Natural killer cell (primary cell): ENCODE data around the gene AKAP13. TPM values are rescaled to one million over a fixed set of nuclear protein-coding genes. Genes with fewer than 3 reads are reported as not detected.
A peak's percentile ranks its signal among the peaks of the same experiment; 100 is the strongest.

Source experiments
- ATAC-seq, 3 donors: fragments of 150-1000 bp in 2 of 3; fragments of 200-7000 bp in 1 of 3; cut with Tn5 transposase; 1 replicate in 1 of 3; 2 replicates in 2 of 3; pipeline ENCODE4 v1.10.0; 2021; ENCODE audit warnings: mild to moderate bottlenecking in 2 of 3, moderate library complexity in 2 of 3
- DNase-seq, 2 donors: peaks; one replicate each; pipeline versions ENCODE4 v3.0.0 to v3.0.0-alpha.2; 2013 to 2021; ENCODE audit warnings: mixed read lengths in 1 of 2
- H3K27ac ChIP-seq: one replicate; pipeline ENCODE4 v1.5.1; 2013; ENCODE audit warnings: mild to moderate bottlenecking, low read length
- H3K27me3 ChIP-seq: one replicate; pipeline ENCODE4 v1.6.1; 2013; ENCODE audit warnings: low read length; ENCODE audit not compliant: control insufficient read depth, insufficient read depth
- H3K36me3 ChIP-seq: one replicate; pipeline ENCODE4 v1.6.1; 2013; ENCODE audit warnings: low read length; ENCODE audit not compliant: control insufficient read depth, insufficient read depth
- H3K4me1 ChIP-seq: one replicate; pipeline ENCODE4 v1.6.1; 2013; ENCODE audit warnings: low read length; ENCODE audit not compliant: control insufficient read depth, insufficient read depth
- H3K4me3 ChIP-seq: one replicate; pipeline ENCODE4 v1.5.1; 2013; ENCODE audit warnings: low read length
- H3K9me3 ChIP-seq: one replicate; pipeline ENCODE4 v1.6.1; 2013; ENCODE audit warnings: low read length; ENCODE audit not compliant: control insufficient read depth, insufficient read depth
- H3K27ac Mint-ChIP-seq, 2 donors: one replicate each; pipeline ENCODE4 v1.8.0; 2022; ENCODE audit warnings: mild to moderate bottlenecking in 2 of 2, mixed read lengths in 2 of 2, moderate library complexity in 1 of 2
- H3K27me3 Mint-ChIP-seq, 2 donors: one replicate each; pipeline ENCODE4 v1.8.0; 2022; ENCODE audit warnings: low read depth in 2 of 2, mixed read lengths in 2 of 2
- H3K36me3 Mint-ChIP-seq: one replicate; pipeline ENCODE4 v1.8.0; 2022; ENCODE audit warnings: mixed read lengths
- H3K4me1 Mint-ChIP-seq, 2 donors: one replicate each; pipeline ENCODE4 v1.8.0; 2022; ENCODE audit warnings: mixed read lengths in 2 of 2
- H3K4me3 Mint-ChIP-seq: one replicate; pipeline ENCODE4 v1.8.0; 2022; ENCODE audit warnings: mild to moderate bottlenecking, moderate library complexity, mixed read lengths
- H3K9me3 Mint-ChIP-seq, 2 donors: one replicate each; pipeline ENCODE4 v1.8.0; 2022; ENCODE audit warnings: mixed read lengths in 2 of 2
- WGBS: methylation state at CpG from one replicate; pipeline ENCODE4 v1.1.7; 2013; ENCODE audit warnings: missing lambda C conversion rate; ENCODE audit not compliant: insufficient coverage; 5-methylcytosine and 5-hydroxymethylcytosine counted together
- intact Hi-C: fragments of 100-400 bp; cut with micrococcal nuclease; formaldehyde crosslinking; loops from one replicate; pipeline ENCODE4 v1.14.2; 2022
- total RNA-seq, 4 donors: library from RNA; stranded (reverse); fragments of 120-200 nt in 1 of 4; gene quantifications; one replicate each; pipeline versions ENCODE4 v1.2.3 to v1.2.4, GENCODE V29; 2013 to 2022
- TF ChIP-seq, protein P1 (sequence below): fragments of 200-600 bp; IDR thresholded peaks from one replicate; pipeline ENCODE4 v1.8.0; 2022; ENCODE audit warnings: antibody characterized with exemption

AKAP13 gene
- total RNA-seq, 3 donors from 2014 or later (not counting 1 experiment from before 2014, with no cell fraction given): 573 to 661 (median 647) TPM

DNA sequence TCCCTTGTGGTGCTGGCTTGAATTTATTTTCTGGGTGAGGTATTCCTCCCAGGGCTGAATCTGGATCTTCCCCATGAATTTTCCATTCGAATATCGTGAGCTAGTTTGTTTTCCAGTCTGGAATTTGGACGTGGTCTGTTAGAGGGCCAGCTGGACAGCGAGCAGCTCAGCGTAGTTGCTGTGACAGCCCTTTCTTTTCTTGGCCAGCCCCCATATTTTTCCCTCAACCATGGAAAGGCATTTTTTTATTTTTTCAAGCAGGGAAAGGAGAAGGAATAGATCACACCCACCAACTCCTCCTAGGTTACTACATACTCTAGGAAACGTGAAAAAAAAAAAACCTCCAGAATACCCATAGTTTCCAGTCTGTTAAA is 262.3 kb downstream of the AKAP13 start:
- DNase-seq (no peak), ATAC-seq (no peak)
- H3K4me1 ChIP-seq: peaks cover 27% of the 10 kb centered on the region
- H3K36me3 Mint-ChIP-seq: peaks cover 17% of the 10 kb centered on the region
- H3K27ac Mint-ChIP-seq: peak overlapping the region in 1 of 2 donors; percentile 77
- H3K27me3 Mint-ChIP-seq: no peaks in the 10 kb centered on the region
- H3K27ac ChIP-seq: no peak overlapping the region
- TF ChIP-seq, protein P1, sequence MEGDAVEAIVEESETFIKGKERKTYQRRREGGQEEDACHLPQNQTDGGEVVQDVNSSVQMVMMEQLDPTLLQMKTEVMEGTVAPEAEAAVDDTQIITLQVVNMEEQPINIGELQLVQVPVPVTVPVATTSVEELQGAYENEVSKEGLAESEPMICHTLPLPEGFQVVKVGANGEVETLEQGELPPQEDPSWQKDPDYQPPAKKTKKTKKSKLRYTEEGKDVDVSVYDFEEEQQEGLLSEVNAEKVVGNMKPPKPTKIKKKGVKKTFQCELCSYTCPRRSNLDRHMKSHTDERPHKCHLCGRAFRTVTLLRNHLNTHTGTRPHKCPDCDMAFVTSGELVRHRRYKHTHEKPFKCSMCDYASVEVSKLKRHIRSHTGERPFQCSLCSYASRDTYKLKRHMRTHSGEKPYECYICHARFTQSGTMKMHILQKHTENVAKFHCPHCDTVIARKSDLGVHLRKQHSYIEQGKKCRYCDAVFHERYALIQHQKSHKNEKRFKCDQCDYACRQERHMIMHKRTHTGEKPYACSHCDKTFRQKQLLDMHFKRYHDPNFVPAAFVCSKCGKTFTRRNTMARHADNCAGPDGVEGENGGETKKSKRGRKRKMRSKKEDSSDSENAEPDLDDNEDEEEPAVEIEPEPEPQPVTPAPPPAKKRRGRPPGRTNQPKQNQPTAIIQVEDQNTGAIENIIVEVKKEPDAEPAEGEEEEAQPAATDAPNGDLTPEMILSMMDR: no peak
- no peak overlapping the region for H3K4me3 Mint-ChIP-seq
- H3K4me3 ChIP-seq: no peak overlapping the region
- H3K9me3 ChIP-seq: no peaks in the 10 kb centered on the region
- intact Hi-C loops: no loop called here
- peaks cover 0 to 3% of the 10 kb centered on the region in 2 donors for H3K9me3 Mint-ChIP-seq
- peaks cover 37 to 42% of the 10 kb centered on the region in 2 donors for H3K4me1 Mint-ChIP-seq
- H3K36me3 ChIP-seq: peaks cover 15% of the 10 kb centered on the region
- 100% methylated on average over 5 of the region's 6 CpGs for WGBS
- no peaks in the 10 kb centered on the region for H3K27me3 ChIP-seq

DNA sequence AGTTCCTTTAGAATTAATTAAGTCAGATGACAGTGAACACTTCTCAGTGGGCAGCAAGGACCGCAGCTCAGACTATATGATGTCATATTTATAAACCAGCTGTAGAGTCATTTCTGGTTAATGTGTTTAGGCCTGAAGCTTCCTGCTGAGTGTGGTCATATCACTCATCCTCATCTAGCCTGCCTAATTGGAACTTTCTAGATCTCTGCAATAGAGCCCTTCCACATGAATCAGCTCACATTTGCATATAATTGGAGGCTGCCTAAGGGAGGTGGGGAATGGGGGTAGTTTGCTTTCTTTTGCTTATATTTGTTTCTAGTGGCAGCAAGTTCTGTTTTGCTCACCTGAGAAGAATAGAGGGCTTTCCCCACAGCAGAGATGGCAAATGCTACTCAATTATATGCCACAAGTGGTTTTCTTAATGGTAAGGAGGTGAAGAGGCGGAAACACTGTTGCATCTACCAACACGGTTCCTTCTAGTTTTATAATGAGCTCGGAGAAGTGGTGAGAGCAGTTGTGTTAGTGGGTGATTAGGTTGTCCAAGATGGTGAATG is 266.2 kb downstream of the AKAP13 start:
- H3K27ac ChIP-seq: peak overlapping the region; percentile 85
- intact Hi-C loops: loop anchor here (1.0 to 5.0 kb wide), 7 partner anchors 21 to 104 kb away; no protein-coding TSS in a partner anchor
- TF ChIP-seq, protein P1: no peak
- DNase-seq (peak; percentile 50 to 82), ATAC-seq (peak; percentile 71 to 88 (median 83))
- 35% methylated on average over 4 of the region's 4 CpGs for WGBS
- no peaks in the 10 kb centered on the region for H3K27me3 ChIP-seq
- Mint-ChIP-seq H3K27me3 (no peaks in the 10 kb centered on the region), H3K4me3 (peak overlapping the region; percentile 79), H3K4me1 (peaks cover 46 to 48% of the 10 kb centered on the region in 2 donors), H3K27ac (peak overlapping the region; percentile 91 to 94), H3K36me3 (peaks cover 10% of the 10 kb centered on the region), H3K9me3 (peaks cover 3% of the 10 kb centered on the region in 2 donors)
- no peaks in the 10 kb centered on the region for H3K9me3 ChIP-seq
- H3K36me3 ChIP-seq: peaks cover 9% of the 10 kb centered on the region
- H3K4me1 ChIP-seq: peaks cover 44% of the 10 kb centered on the region
- no peak overlapping the region for H3K4me3 ChIP-seq

DNA sequence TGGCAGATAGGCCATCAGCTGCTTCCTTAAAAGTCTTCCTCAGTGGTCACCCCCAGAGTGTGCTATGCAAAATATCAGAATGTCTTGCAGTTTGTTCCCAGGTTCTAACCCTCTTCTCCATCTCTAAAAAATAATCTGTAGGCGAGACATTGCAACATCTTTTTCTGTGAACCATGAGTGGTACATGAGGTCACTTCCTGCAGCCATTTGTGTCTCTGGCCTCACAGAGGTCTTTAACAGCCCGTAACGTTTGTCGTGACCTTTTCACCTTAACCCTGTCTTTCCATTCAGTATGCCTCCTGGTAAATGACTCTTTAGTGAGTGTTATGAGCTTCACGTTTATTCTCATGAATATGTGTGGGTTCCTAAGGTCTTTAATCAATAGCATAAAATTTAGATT is 269.0 kb downstream of the AKAP13 start:
- WGBS: 8% methylated on average over 4 of the region's 5 CpGs
- ATAC-seq: peak; percentile 36 to 59 (median 43)
- H3K27ac ChIP-seq: peak overlapping the region; percentile 94

More for the DNA sequence above, 269.0 kb downstream of the AKAP13 start:
- H3K9me3 ChIP-seq: no peaks in the 10 kb centered on the region
- H3K9me3 Mint-ChIP-seq: peaks cover 3% of the 10 kb centered on the region in 2 donors
- peak overlapping the region; percentile 57 for H3K4me3 Mint-ChIP-seq
- peaks cover 44% of the 10 kb centered on the region for H3K4me1 ChIP-seq
- no peaks in the 10 kb centered on the region for H3K27me3 ChIP-seq
- no peaks in the 10 kb centered on the region for H3K36me3 Mint-ChIP-seq
- peak overlapping the region; percentile 94 to 99 for H3K27ac Mint-ChIP-seq
- no peak overlapping the region for H3K4me3 ChIP-seq
- intact Hi-C loops: loop anchor here (1.0 to 5.0 kb wide), 2 partner anchors 42 to 67 kb away; no protein-coding TSS in a partner anchor
- peaks cover 31 to 51% of the 10 kb centered on the region in 2 donors for H3K4me1 Mint-ChIP-seq
- H3K27me3 Mint-ChIP-seq: no peaks in the 10 kb centered on the region
- TF ChIP-seq, protein P1: no peak
- peak in 1 of 2 donors; percentile 51 for DNase-seq
- H3K36me3 ChIP-seq: peaks cover 17% of the 10 kb centered on the region
